ENCODE results near the gene PTPRZ1. TPM values are rescaled to one million over a fixed set of nuclear protein-coding genes. Genes with fewer than 3 reads are reported as not detected.

Gene PTPRZ1
- total RNA-seq, 2 donors from 2014 or later: 0.35 to 1.2 TPM

GRCh38 chr7:122064971-122065370 is 192.0 kb downstream of the PTPRZ1 start:
- intact Hi-C loops (cut with DNase I): no loop called here
- H3K9me3 ChIP-seq: no peaks in the 10 kb centered on the region
- H3K9ac ChIP-seq (ENCODE audit: low read depth in 2 of 2, low read length in 2 of 2): no peak overlapping the region
- no peaks in the 10 kb centered on the region for H3K4me1 ChIP-seq
- no peak for TF ChIP-seq CTCF (IDR thresholded peaks at IDR 0.05)
- no peaks in the 10 kb centered on the region for H3K36me3 ChIP-seq
- H3K27ac ChIP-seq: no peak overlapping the region
- H3K27me3 ChIP-seq: no peaks in the 10 kb centered on the region
- no peak for DNase-seq
- H3K4me3 ChIP-seq: no peak overlapping the region

- no peak for DNase-seq
- H3K27me3 ChIP-seq: no peaks in the 10 kb centered on the region
- no peaks in the 10 kb centered on the region for H3K9me3 ChIP-seq
- intact Hi-C loops (cut with DNase I): no loop called here
- H3K4me3 ChIP-seq: no peak overlapping the region
- no peak for TF ChIP-seq CTCF (IDR thresholded peaks at IDR 0.05)
- no peak overlapping the region for H3K9ac ChIP-seq (ENCODE audit: low read depth in 2 of 2, low read length in 2 of 2)
- no peak overlapping the region for H3K27ac ChIP-seq
- no peaks in the 10 kb centered on the region for H3K36me3 ChIP-seq
- H3K4me1 ChIP-seq: no peaks in the 10 kb centered on the region
Observed at GRCh38 chr7:122067077-122067476, 194.1 kb downstream of the PTPRZ1 start.

- no peak for TF ChIP-seq CTCF (IDR thresholded peaks at IDR 0.05)
- no peak overlapping the region for H3K4me3 ChIP-seq
- DNase-seq: no peak
- intact Hi-C loops (cut with DNase I): no loop called here
- H3K4me1 ChIP-seq: no peaks in the 10 kb centered on the region
- no peak overlapping the region for H3K9ac ChIP-seq (ENCODE audit: low read depth in 2 of 2, low read length in 2 of 2)
- no peaks in the 10 kb centered on the region for H3K27me3 ChIP-seq
- no peaks in the 10 kb centered on the region for H3K9me3 ChIP-seq
- H3K27ac ChIP-seq: no peak overlapping the region
- no peaks in the 10 kb centered on the region for H3K36me3 ChIP-seq
Observed at GRCh38 chr7:122068046-122068445, 195.1 kb downstream of the PTPRZ1 start.

- intact Hi-C loops (cut with DNase I): no loop called here
- Histone ChIP-seq H3K4me3 (no peak overlapping the region), H3K9me3 (no peaks in the 10 kb centered on the region)
Observed at GRCh38 chr7:122068999-122069398, 196.0 kb downstream of the PTPRZ1 start.

GRCh38 chr7:122070062-122070461 is 197.1 kb downstream of the PTPRZ1 start:
- Histone ChIP-seq H3K4me1 (no peaks in the 10 kb centered on the region), H3K9me3 (no peaks in the 10 kb centered on the region), H3K36me3 (no peaks in the 10 kb centered on the region), H3K9ac (ENCODE audit: low read depth in 2 of 2, low read length in 2 of 2) (no peak overlapping the region), H3K27ac (no peak overlapping the region), H3K4me3 (no peak overlapping the region), H3K27me3 (no peaks in the 10 kb centered on the region)
- no peak for DNase-seq
- no peak for TF ChIP-seq CTCF (IDR thresholded peaks at IDR 0.05)
- intact Hi-C loops (cut with DNase I): no loop called here

More at GRCh38 chr7:122068999-122069398, 196.0 kb downstream of the PTPRZ1 start:
- Histone ChIP-seq H3K9ac (ENCODE audit: low read depth in 2 of 2, low read length in 2 of 2) (no peak overlapping the region), H3K27ac (no peak overlapping the region), H3K36me3 (no peaks in the 10 kb centered on the region), H3K27me3 (no peaks in the 10 kb centered on the region), H3K4me1 (no peaks in the 10 kb centered on the region)
- no peak for TF ChIP-seq CTCF (IDR thresholded peaks at IDR 0.05)
- DNase-seq: no peak

- no peak for TF ChIP-seq CTCF (IDR thresholded peaks at IDR 0.05)
- Histone ChIP-seq H3K27me3 (no peaks in the 10 kb centered on the region), H3K36me3 (no peaks in the 10 kb centered on the region), H3K9ac (ENCODE audit: low read depth in 2 of 2, low read length in 2 of 2) (no peak overlapping the region), H3K9me3 (no peaks in the 10 kb centered on the region), H3K4me3 (no peak overlapping the region), H3K4me1 (no peaks in the 10 kb centered on the region), H3K27ac (no peak overlapping the region)
- intact Hi-C loops (cut with DNase I): no loop called here
- no peak for DNase-seq
Observed at GRCh38 chr7:122070834-122071233, 197.9 kb downstream of the PTPRZ1 start.
